Astrocyte (in vitro differentiated cells and primary cell): Measurements from ENCODE around the gene EFNB2.

Source experiments
- EZH2 ChIP-seq: IDR thresholded peaks from 2 replicates; pipeline ENCODE4 v1.6.1; 2012; ENCODE audit warnings: mild to moderate bottlenecking, low read length, inconsistent platforms; ENCODE audit not compliant: insufficient read depth
- TF ChIP-seq, protein P1 (sequence below): IDR thresholded peaks from 2 replicates; pipeline ENCODE4 v1.5.1; 2011; ENCODE audit warnings: low read depth, mild to moderate bottlenecking, inconsistent platforms, low read length, moderate library complexity; ENCODE audit not compliant: insufficient read depth

DNA sequence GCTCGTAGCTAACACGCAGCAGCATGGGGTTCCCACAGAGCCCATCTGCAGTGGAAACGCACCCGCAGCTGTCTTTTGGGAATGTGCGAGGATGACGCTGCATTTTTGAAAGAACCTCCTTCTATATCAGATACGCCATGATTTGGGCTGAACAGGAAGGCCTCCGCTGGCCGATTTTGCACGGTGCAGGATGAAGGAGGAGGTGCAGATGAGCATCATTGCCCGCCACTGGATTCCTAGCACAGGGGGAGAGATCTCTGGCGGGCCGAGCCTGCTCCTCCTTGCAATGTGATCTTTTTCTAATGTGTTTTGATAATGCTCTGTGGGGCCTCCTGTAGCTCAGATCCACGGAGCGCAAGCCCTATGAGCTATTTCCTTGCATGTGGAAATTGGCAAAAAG, 55.5 kb downstream of the EFNB2 start:
- TF ChIP-seq, protein P1, sequence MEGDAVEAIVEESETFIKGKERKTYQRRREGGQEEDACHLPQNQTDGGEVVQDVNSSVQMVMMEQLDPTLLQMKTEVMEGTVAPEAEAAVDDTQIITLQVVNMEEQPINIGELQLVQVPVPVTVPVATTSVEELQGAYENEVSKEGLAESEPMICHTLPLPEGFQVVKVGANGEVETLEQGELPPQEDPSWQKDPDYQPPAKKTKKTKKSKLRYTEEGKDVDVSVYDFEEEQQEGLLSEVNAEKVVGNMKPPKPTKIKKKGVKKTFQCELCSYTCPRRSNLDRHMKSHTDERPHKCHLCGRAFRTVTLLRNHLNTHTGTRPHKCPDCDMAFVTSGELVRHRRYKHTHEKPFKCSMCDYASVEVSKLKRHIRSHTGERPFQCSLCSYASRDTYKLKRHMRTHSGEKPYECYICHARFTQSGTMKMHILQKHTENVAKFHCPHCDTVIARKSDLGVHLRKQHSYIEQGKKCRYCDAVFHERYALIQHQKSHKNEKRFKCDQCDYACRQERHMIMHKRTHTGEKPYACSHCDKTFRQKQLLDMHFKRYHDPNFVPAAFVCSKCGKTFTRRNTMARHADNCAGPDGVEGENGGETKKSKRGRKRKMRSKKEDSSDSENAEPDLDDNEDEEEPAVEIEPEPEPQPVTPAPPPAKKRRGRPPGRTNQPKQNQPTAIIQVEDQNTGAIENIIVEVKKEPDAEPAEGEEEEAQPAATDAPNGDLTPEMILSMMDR, result no peak
- TF ChIP-seq EZH2, result no peak
